ENCODE data around the gene MTHFS. TPM values are rescaled to one million over a fixed set of nuclear protein-coding genes. Genes with fewer than 3 reads are reported as not detected.

Gene MTHFS
- total RNA-seq, 2 experiments from 2014 or later = 27.3 to 28.4 TPM

DNA sequence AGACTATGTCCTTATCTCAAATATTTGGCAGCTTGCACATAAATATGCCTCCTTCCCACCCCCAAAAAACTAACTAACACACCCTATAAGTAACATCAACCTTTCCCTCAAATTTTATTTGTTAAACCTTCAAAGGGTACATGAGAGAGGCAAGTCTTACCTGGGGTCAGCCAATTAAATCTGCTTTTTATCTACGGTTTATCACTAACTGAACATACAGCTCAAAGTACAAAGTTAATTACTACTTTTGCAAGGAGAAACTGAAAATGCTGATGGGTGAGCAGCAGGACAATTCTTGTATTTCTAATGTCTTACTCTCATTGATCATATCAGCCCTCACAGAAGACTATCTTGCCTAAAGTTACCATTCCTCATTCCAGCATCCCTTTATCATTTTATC is 34.6 kb downstream of the MTHFS start:
- intact Hi-C loops (cut with micrococcal nuclease) = no loop called here
- POLR2A ChIA-PET = interaction anchor here (0.6 kb wide), 1 partner anchor 313 kb away, joined by 3 read pairs; no protein-coding TSS in a partner anchor
- Mint-ChIP-seq H3K4me1 (ENCODE audit: low read depth) (peaks cover 12% of the 10 kb centered on the region), H3K4me3 (no peak overlapping the region), H3K27me3 (no peaks in the 10 kb centered on the region), H3K36me3 (ENCODE audit: low read depth) (peaks cover 18% of the 10 kb centered on the region), H3K9me3 (no peaks in the 10 kb centered on the region), H3K27ac (no peak overlapping the region)
- no peak for DNase-seq
- CTCF ChIA-PET = interaction anchor here (1.3 to 3.9 kb wide), 2 partner anchors 8 to 11 kb away, joined by 4 to 29 read pairs; no protein-coding TSS in a partner anchor
- TF ChIP-seq, protein P1, sequence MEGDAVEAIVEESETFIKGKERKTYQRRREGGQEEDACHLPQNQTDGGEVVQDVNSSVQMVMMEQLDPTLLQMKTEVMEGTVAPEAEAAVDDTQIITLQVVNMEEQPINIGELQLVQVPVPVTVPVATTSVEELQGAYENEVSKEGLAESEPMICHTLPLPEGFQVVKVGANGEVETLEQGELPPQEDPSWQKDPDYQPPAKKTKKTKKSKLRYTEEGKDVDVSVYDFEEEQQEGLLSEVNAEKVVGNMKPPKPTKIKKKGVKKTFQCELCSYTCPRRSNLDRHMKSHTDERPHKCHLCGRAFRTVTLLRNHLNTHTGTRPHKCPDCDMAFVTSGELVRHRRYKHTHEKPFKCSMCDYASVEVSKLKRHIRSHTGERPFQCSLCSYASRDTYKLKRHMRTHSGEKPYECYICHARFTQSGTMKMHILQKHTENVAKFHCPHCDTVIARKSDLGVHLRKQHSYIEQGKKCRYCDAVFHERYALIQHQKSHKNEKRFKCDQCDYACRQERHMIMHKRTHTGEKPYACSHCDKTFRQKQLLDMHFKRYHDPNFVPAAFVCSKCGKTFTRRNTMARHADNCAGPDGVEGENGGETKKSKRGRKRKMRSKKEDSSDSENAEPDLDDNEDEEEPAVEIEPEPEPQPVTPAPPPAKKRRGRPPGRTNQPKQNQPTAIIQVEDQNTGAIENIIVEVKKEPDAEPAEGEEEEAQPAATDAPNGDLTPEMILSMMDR (IDR thresholded peaks at IDR 0.05) = no peak
- ATAC-seq = no peak

DNA sequence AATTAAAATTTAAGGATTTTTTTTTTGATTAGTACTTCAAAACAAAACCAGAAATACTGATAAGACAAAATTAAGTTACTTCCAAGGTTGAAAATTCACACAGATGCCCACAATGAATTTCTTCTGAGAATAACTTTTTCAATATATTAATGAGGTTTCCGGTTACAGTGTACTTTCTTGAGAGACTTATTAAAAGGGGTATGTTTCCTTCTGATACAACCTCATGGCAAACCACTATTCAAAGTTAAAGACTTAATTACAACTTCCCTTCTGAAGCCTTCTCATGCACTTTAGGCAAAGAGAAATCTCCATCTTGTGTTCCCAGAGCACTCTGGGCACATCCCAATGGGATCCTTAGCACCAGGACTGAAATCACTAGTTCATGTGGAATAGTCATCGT is 36.2 kb downstream of the MTHFS start:
- ATAC-seq (no peak), DNase-seq (no peak)
- Mint-ChIP-seq H3K27ac (no peak overlapping the region), H3K27me3 (no peaks in the 10 kb centered on the region), H3K36me3 (ENCODE audit: low read depth) (peaks cover 12% of the 10 kb centered on the region), H3K4me1 (ENCODE audit: low read depth) (peaks cover 9% of the 10 kb centered on the region), H3K4me3 (no peak overlapping the region), H3K9me3 (no peaks in the 10 kb centered on the region)
- ChIA-PET POLR2A (no interaction called here), CTCF (interaction anchor here (1.2 kb wide), 1 partner anchor 10 kb away, joined by 3 read pairs; no protein-coding TSS in a partner anchor)
- TF ChIP-seq, protein P1 (IDR thresholded peaks at IDR 0.05) = no peak
- intact Hi-C loops (cut with micrococcal nuclease) = no loop called here

DNA sequence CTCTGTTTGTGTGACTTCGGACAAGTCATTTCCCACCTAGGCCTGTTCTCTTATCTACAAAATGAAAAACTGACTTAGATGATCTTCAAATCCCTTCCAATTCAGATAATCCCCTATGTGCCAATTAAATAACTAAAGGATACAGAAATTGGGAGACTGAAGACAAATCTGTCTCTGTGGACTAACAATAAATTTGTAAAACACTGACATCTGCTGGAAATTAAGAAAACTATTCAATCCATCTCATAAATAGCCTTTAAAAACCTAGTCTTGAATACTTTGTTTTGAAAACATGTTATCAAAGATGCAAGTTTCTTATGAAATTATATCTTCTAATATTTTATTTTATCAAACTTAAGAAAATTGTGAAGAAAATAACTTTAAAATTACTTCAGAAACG is 38.3 kb downstream of the MTHFS start:
- TF ChIP-seq, protein P1 (IDR thresholded peaks at IDR 0.05) = no peak
- DNase-seq (no peak), ATAC-seq (no peak)
- peaks cover 12% of the 10 kb centered on the region for H3K36me3 Mint-ChIP-seq (ENCODE audit: low read depth)
- H3K27me3 Mint-ChIP-seq = no peaks in the 10 kb centered on the region
- no peak overlapping the region for H3K4me3 Mint-ChIP-seq
- intact Hi-C loops (cut with micrococcal nuclease) = no loop called here
- ChIA-PET POLR2A (no interaction called here), CTCF (interaction anchor here (0.7 to 1.2 kb wide), 2 partner anchors 9 to 99 kb away, joined by 3 to 6 read pairs; no protein-coding TSS in a partner anchor)
- H3K9me3 Mint-ChIP-seq = no peaks in the 10 kb centered on the region
- peaks cover 15% of the 10 kb centered on the region for H3K4me1 Mint-ChIP-seq (ENCODE audit: low read depth)
- no peak overlapping the region for H3K27ac Mint-ChIP-seq

DNA sequence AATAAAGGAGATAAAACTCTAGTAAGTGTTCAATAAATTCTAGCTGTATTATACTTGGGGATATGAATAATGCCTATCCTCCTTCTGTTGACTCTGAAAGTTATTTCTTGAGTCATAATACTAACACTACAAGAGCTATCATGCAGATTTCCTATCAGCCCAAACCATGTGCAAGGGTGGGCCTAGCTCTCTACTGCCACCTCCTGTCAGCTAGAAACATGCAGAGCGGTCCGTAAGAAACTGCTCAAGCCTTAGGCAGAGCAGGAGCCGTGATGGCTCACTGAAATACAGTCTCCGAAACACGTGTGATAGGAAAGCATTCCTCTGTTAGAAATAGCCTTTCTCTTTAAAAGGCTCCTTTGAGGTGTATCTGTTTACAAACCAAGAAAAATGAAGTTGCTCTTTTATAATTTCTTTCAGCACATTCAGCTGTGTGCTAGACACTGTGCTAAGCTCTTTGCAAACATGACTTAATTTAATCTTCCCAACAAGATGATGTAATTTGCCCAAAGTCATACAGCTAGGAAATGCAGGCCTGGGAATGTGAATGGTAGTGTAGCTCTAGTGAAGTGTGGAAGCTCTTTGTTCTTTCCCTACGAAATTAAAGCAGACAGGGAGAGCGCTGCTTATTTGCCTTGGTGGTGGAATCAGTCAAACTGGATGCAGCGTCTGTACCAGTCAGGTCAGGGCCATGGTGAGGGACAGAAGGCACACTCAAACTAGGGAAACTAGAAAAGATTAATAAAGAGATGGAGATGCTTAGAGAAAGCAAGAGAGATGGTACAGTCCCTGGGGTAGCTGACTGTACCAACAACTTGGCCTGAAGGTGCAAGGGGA is 43.1 kb downstream of the MTHFS start:
- ATAC-seq = peak; percentile 99
- peaks cover 15% of the 10 kb centered on the region for H3K4me1 Mint-ChIP-seq (ENCODE audit: low read depth)
- no peaks in the 10 kb centered on the region for H3K27me3 Mint-ChIP-seq
- H3K9me3 Mint-ChIP-seq = no peaks in the 10 kb centered on the region
- ChIA-PET CTCF (interaction anchor here (0.6 to 4.8 kb wide), 53 partner anchors 9 to 520 kb away, joined by 3 to 64 read pairs (median 5); partner anchors contain the start of gene BCL2A1), POLR2A (interaction anchor here (1.2 kb wide), 1 partner anchor 44 kb away, joined by 3 read pairs; no protein-coding TSS in a partner anchor)
- DNase-seq = peak; percentile 79
- no peak overlapping the region for H3K27ac Mint-ChIP-seq
- no peak overlapping the region for H3K4me3 Mint-ChIP-seq
- H3K36me3 Mint-ChIP-seq (ENCODE audit: low read depth) = peaks cover 10% of the 10 kb centered on the region
- intact Hi-C loops (cut with micrococcal nuclease) = no loop called here
- TF ChIP-seq, protein P1 (IDR thresholded peaks at IDR 0.05) = peak; percentile 94

DNA sequence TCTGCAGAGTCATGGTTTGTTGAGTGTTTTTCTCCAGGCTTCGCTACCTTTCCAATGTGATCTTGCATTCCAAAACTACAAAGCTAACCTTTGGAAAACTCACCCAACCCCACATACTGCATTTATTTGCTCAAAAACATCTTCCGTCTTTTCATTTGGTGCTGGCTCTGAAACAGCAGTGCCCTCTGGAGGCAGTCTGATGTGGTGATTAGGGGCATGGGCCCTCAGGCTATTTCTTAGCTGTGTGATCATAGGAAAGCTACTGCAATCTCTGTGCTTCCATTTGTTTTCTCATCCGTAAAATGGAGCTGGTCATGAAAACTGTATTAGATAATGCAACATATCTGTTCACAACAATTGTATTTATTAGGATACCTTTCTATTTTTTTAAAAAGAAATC is 47.0 kb downstream of the MTHFS start:
- H3K9me3 Mint-ChIP-seq = no peaks in the 10 kb centered on the region
- peaks cover 15% of the 10 kb centered on the region for H3K36me3 Mint-ChIP-seq (ENCODE audit: low read depth)
- CTCF ChIA-PET = interaction anchor here (0.8 to 3.4 kb wide), 13 partner anchors 9 to 510 kb away, joined by 3 to 28 read pairs (median 6); no protein-coding TSS in a partner anchor
- TF ChIP-seq, protein P1 (IDR thresholded peaks at IDR 0.05) = peak; percentile 66
- no peak for ATAC-seq
- H3K27ac Mint-ChIP-seq = no peak overlapping the region
- peak; percentile 43 for DNase-seq
- H3K27me3 Mint-ChIP-seq = no peaks in the 10 kb centered on the region
- H3K4me3 Mint-ChIP-seq = no peak overlapping the region
- intact Hi-C loops (cut with micrococcal nuclease) = no loop called here
- H3K4me1 Mint-ChIP-seq (ENCODE audit: low read depth) = peaks cover 12% of the 10 kb centered on the region
- POLR2A ChIA-PET = interaction anchor here (0.7 to 1.0 kb wide), 2 partner anchors 47 to 435 kb away, joined by 3 to 4 read pairs; no protein-coding TSS in a partner anchor
